ENCODE measurements around the gene PRICKLE2.

- TF ChIP-seq CTCF (IDR thresholded peaks at IDR 0.05; ENCODE audit: low read depth, low read length, missing input control) (no peak), REST (IDR thresholded peaks at IDR 0.05) (no peak), MAX (IDR thresholded peaks at IDR 0.05) (no peak), ATF3 (IDR thresholded peaks at IDR 0.05) (no peak), GABPA (IDR thresholded peaks at IDR 0.05 in 1 of 2, conservative IDR thresholded peaks at IDR 0.05 in 1 of 2) (no peak), RXRA (IDR thresholded peaks at IDR 0.05) (no peak), YY1 (IDR thresholded peaks at IDR 0.05) (no peak), JUND (IDR thresholded peaks at IDR 0.05) (no peak), EGR1 (IDR thresholded peaks at IDR 0.05; ENCODE audit: low read depth in 2 of 2) (no peak)
Observed at GRCh38 chr3:64094713-64095079, 130.6 kb downstream of the PRICKLE2 start.

Measured in liver (tissue), 3 donors.